Thoracic aorta (tissue), 2 donors: Measurements from ENCODE around the gene AP1S3. TPM values are rescaled to one million over a fixed set of nuclear protein-coding genes. Genes with fewer than 3 reads are reported as not detected.

Experiments
- ATAC-seq: fragments of 150-250 bp; one replicate; pipeline ENCODE4 v1.8.0; 2017; ENCODE audit warnings: low read depth; ENCODE audit not compliant: insufficient number of reproducible peaks, low FRiP score
- DNase-seq: peaks from one replicate; pipeline ENCODE4 v3.0.0-alpha.2; 2020; ENCODE audit warnings: low spot score
- H3K27ac ChIP-seq, 2 donors: fragments of 200-600 bp; sonication (generic); 1 replicate in 1 of 2; 2 replicates in 1 of 2; pipeline ENCODE4 v1.5.1; 2016; ENCODE audit warnings: mild to moderate bottlenecking in 2 of 2, moderate library complexity in 2 of 2
- H3K27me3 ChIP-seq: fragments of 200-600 bp; sonication (generic); replicated peaks from 2 replicates; pipeline ENCODE4 v1.6.0; 2016; ENCODE audit warnings: mild to moderate bottlenecking; ENCODE audit not compliant: insufficient read depth
- H3K36me3 ChIP-seq: fragments of 200-600 bp; sonication (generic); one replicate; pipeline ENCODE4 v1.5.1; 2016
- H3K4me1 ChIP-seq, 2 donors: fragments of 200-600 bp; sonication (generic); 1 replicate in 1 of 2; 2 replicates in 1 of 2; pipeline versions ENCODE4 v1.5.1 to v1.6.0; 2016; ENCODE audit warnings: low read depth in 2 of 2, mild to moderate bottlenecking in 1 of 2; ENCODE audit not compliant: control insufficient read depth in 1 of 2
- H3K4me3 ChIP-seq: fragments of 200-600 bp; sonication (generic); 2 replicates; pipeline ENCODE4 v1.5.1; 2016; ENCODE audit warnings: mild to moderate bottlenecking
- H3K9me3 ChIP-seq: fragments of 200-600 bp; sonication (generic); 2 replicates; pipeline ENCODE4 v1.5.1; 2016
- CTCF ChIP-seq: fragments of 200-600 bp; sonication (generic); IDR thresholded peaks from one replicate; pipeline ENCODE4 v1.5.1; 2019; ENCODE audit warnings: antibody characterized with exemption
- total RNA-seq, 2 donors: library from RNA; depleted of rRNA; stranded (reverse); fragments of >200 nt; gene quantifications; one replicate each; pipeline versions ENCODE4 v1.1.0 to v1.2.3, GENCODE V29; 2016

The AP1S3 gene
- total RNA-seq, 2 donors from 2014 or later = 0.95 to 3.0 TPM

- Histone ChIP-seq H3K9me3 (no peaks in the 10 kb centered on the region), H3K36me3 (no peaks in the 10 kb centered on the region)
- peak; percentile 34 for TF ChIP-seq CTCF
Measured at GRCh38 chr2:223727562-223727961, 109.8 kb downstream of the AP1S3 start.

GRCh38 chr2:223725986-223726970, 111.1 kb downstream of the AP1S3 start:
- no peak overlapping the region for H3K4me3 ChIP-seq
- ATAC-seq (no peak), DNase-seq (no peak)
- TF ChIP-seq CTCF = no peak
- H3K27ac ChIP-seq = peak overlapping the region; percentile 59 to 77
- H3K9me3 ChIP-seq = no peaks in the 10 kb centered on the region
- H3K4me1 ChIP-seq = peaks cover 4 to 22% of the 10 kb centered on the region in 2 donors
- no peaks in the 10 kb centered on the region for H3K27me3 ChIP-seq
- no peaks in the 10 kb centered on the region for H3K36me3 ChIP-seq

More at GRCh38 chr2:223727562-223727961, 109.8 kb downstream of the AP1S3 start:
- peak overlapping the region in 1 of 2 donors; percentile 32 for H3K27ac ChIP-seq
- ATAC-seq (no peak), DNase-seq (no peak)
- peaks cover 11 to 31% of the 10 kb centered on the region in 2 donors for H3K4me1 ChIP-seq
- H3K4me3 ChIP-seq = no peak overlapping the region
- no peaks in the 10 kb centered on the region for H3K27me3 ChIP-seq

- Histone ChIP-seq H3K27me3 (no peaks in the 10 kb centered on the region), H3K27ac (peak overlapping the region; percentile 59 to 77), H3K4me1 (peaks cover 4 to 18% of the 10 kb centered on the region in 2 donors), H3K9me3 (no peaks in the 10 kb centered on the region), H3K36me3 (no peaks in the 10 kb centered on the region), H3K4me3 (no peak overlapping the region)
- ATAC-seq (peak; percentile 85), DNase-seq (peak; percentile 70)
- TF ChIP-seq CTCF = no peak
Measured at GRCh38 chr2:223725494-223725893, 111.9 kb downstream of the AP1S3 start.

- ATAC-seq = no peak
- Histone ChIP-seq H3K4me3 (no peak overlapping the region), H3K36me3 (no peaks in the 10 kb centered on the region)
Measured at GRCh38 chr2:223724861-223725260, 112.5 kb downstream of the AP1S3 start.

More at GRCh38 chr2:223724861-223725260, 112.5 kb downstream of the AP1S3 start:
- H3K27ac ChIP-seq = peak overlapping the region in 1 of 2 donors; percentile 77
- peaks cover 4 to 18% of the 10 kb centered on the region in 2 donors for H3K4me1 ChIP-seq
- H3K9me3 ChIP-seq = no peaks in the 10 kb centered on the region
- no peak for DNase-seq
- H3K27me3 ChIP-seq = no peaks in the 10 kb centered on the region
- TF ChIP-seq CTCF = no peak
